Ishikawa (cell line): Measurements from ENCODE around the gene ATP10B.

Source experiments
- CEBPB ChIP-seq: IDR thresholded peaks from 2 replicates; pipeline ENCODE4 v1.6.1; 2012
- EP300 ChIP-seq: IDR thresholded peaks from 2 replicates; pipeline ENCODE4 v1.6.1; 2012; ENCODE audit warnings: borderline replicate concordance
- FOXM1 ChIP-seq: IDR thresholded peaks from 2 replicates; pipeline ENCODE4 v1.6.1; 2012; ENCODE audit warnings: low read depth, borderline replicate concordance
- RAD21 ChIP-seq: IDR thresholded peaks from 2 replicates; pipeline ENCODE4 v1.6.1; 2012; ENCODE audit warnings: low read depth
- TAF1 ChIP-seq: IDR thresholded peaks from 2 replicates; pipeline ENCODE4 v1.6.1; 2012; ENCODE audit warnings: low read depth, mild to moderate bottlenecking
- TCF12 ChIP-seq: IDR thresholded peaks from 2 replicates; pipeline ENCODE4 v1.6.1; 2012; ENCODE audit warnings: low read depth

GRCh38 chr5:160668356-160668755 lies 183.7 kb downstream of the ATP10B start:
- TF ChIP-seq FOXM1, result no peak
- no peak for TF ChIP-seq CEBPB
- TF ChIP-seq EP300, result no peak
- no peak for TF ChIP-seq TCF12
- TF ChIP-seq RAD21, result no peak
- no peak for TF ChIP-seq TAF1
